Mesenchymal stem cell (in vitro differentiated cells and primary cell): Measurements from ENCODE around the gene MYH11.

ENCODE experiments used
- DNase-seq: peaks from one replicate; pipeline ENCODE4 v3.0.0-alpha.2; 2013
- H2AFZ ChIP-seq: one replicate; pipeline ENCODE4 v1.6.1; 2013; ENCODE audit warnings: low read depth, mild to moderate bottlenecking, control low read depth, inconsistent platforms, low read length, moderate library complexity
- H2AK5ac ChIP-seq: 2 replicates; pipeline ENCODE4 v1.6.1; 2013; ENCODE audit warnings: low read length, moderate library complexity, mild to moderate bottlenecking, inconsistent platforms; ENCODE audit not compliant: severe bottlenecking
- H2BK120ac ChIP-seq: one replicate; pipeline ENCODE4 v1.6.1; 2013; ENCODE audit warnings: low read depth, mild to moderate bottlenecking, inconsistent platforms, low read length, moderate library complexity
- H2BK12ac ChIP-seq, 2 experiments: one replicate each; pipeline ENCODE4 v1.6.1; 2013; ENCODE audit warnings: inconsistent platforms in 2 of 2, low read length in 2 of 2, mild to moderate bottlenecking in 2 of 2, moderate library complexity in 2 of 2, control low read depth in 1 of 2
- H2BK15ac ChIP-seq: one replicate; pipeline ENCODE4 v1.6.1; 2013; ENCODE audit warnings: mild to moderate bottlenecking, low read depth, inconsistent platforms; ENCODE audit not compliant: poor library complexity, severe bottlenecking
- H2BK5ac ChIP-seq: 2 replicates; pipeline ENCODE4 v1.6.1; 2013; ENCODE audit warnings: low read depth, mild to moderate bottlenecking, low read length, control low read depth, inconsistent platforms; ENCODE audit not compliant: poor library complexity, severe bottlenecking
- H3K14ac ChIP-seq, 2 experiments: one replicate each; pipeline ENCODE4 v1.6.1; 2013; ENCODE audit warnings: inconsistent platforms in 2 of 2, low read length in 2 of 2, control low read depth in 1 of 2, mild to moderate bottlenecking in 1 of 2, moderate library complexity in 1 of 2
- H3K18ac ChIP-seq, 2 experiments: one replicate each; pipeline ENCODE4 v1.6.1; 2013; ENCODE audit warnings: inconsistent platforms in 2 of 2, low read length in 2 of 2, control low read depth in 1 of 2, low read depth in 1 of 2, mild to moderate bottlenecking in 1 of 2
- H3K23ac ChIP-seq, 2 experiments: one replicate each; pipeline ENCODE4 v1.6.1; 2013; ENCODE audit warnings: inconsistent platforms in 2 of 2, low read length in 2 of 2, mild to moderate bottlenecking in 2 of 2, moderate library complexity in 2 of 2, control low read depth in 1 of 2
- H3K27ac ChIP-seq: 2 replicates; pipeline ENCODE4 v1.5.1; 2013; ENCODE audit warnings: mild to moderate bottlenecking, moderate library complexity, low read length, control low read depth, inconsistent platforms; ENCODE audit not compliant: poor library complexity, severe bottlenecking
- H3K27me3 ChIP-seq, 2 experiments: 2 replicates each; pipeline versions ENCODE4 v1.6.1 to v1.7.0; 2013; ENCODE audit warnings: low read length in 2 of 2, mild to moderate bottlenecking in 2 of 2, moderate library complexity in 2 of 2, control low read depth in 1 of 2, inconsistent platforms in 1 of 2; ENCODE audit not compliant: control insufficient read depth in 1 of 2, insufficient read depth in 1 of 2
- H3K36me3 ChIP-seq, 2 experiments: 2 replicates each; pipeline versions ENCODE4 v1.6.1 to v1.7.0; 2013; ENCODE audit warnings: low read length in 2 of 2, control low read depth in 1 of 2, inconsistent platforms in 1 of 2, low read depth in 1 of 2, mild to moderate bottlenecking in 1 of 2; ENCODE audit not compliant: insufficient read depth in 2 of 2, control insufficient read depth in 1 of 2
- H3K4ac ChIP-seq, 2 experiments: one replicate each; pipeline ENCODE4 v1.6.1; 2013; ENCODE audit warnings: inconsistent platforms in 2 of 2, low read length in 2 of 2, mild to moderate bottlenecking in 2 of 2, moderate library complexity in 2 of 2, control low read depth in 1 of 2, low read depth in 1 of 2
- H3K4me1 ChIP-seq: 2 replicates; pipeline ENCODE4 v1.6.1; 2013; ENCODE audit warnings: low read depth, low read length, control low read depth; ENCODE audit not compliant: control insufficient read depth, insufficient read depth
- H3K4me2 ChIP-seq: 2 replicates; pipeline ENCODE4 v1.6.1; 2013; ENCODE audit warnings: low read length, mild to moderate bottlenecking, inconsistent platforms; ENCODE audit not compliant: poor library complexity, severe bottlenecking
- H3K4me3 ChIP-seq, 2 experiments: 2 replicates each; pipeline versions ENCODE4 v1.5.1 to v1.7.0; 2013; ENCODE audit warnings: low read length in 2 of 2, mild to moderate bottlenecking in 2 of 2, control low read depth in 1 of 2, low read depth in 1 of 2; ENCODE audit not compliant: insufficient read depth in 1 of 2
- H3K79me1 ChIP-seq: replicated peaks from 2 replicates; pipeline ENCODE4 v1.6.1; 2013; ENCODE audit warnings: mild to moderate bottlenecking, control low read depth, low read length, inconsistent platforms; ENCODE audit not compliant: poor library complexity, severe bottlenecking
- H3K9ac ChIP-seq: 2 replicates; pipeline ENCODE4 v1.7.0; 2013; ENCODE audit warnings: mild to moderate bottlenecking, low read length, moderate library complexity
- H3K9me3 ChIP-seq: 2 replicates; pipeline ENCODE4 v1.7.0; 2013; ENCODE audit warnings: mild to moderate bottlenecking, low read length; ENCODE audit not compliant: control insufficient read depth
- H4K8ac ChIP-seq: one replicate; pipeline ENCODE4 v1.6.1; 2013; ENCODE audit warnings: inconsistent platforms, mild to moderate bottlenecking, low read length, moderate library complexity
- H4K91ac ChIP-seq: one replicate; pipeline ENCODE4 v1.6.1; 2013; ENCODE audit warnings: mild to moderate bottlenecking, low read length, inconsistent platforms
- WGBS: methylation state at CpG from one replicate; pipeline ENCODE4 v1.1.7; 2013; ENCODE audit warnings: mixed read lengths; 5-methylcytosine and 5-hydroxymethylcytosine counted together

The MYH11 gene

DNA sequence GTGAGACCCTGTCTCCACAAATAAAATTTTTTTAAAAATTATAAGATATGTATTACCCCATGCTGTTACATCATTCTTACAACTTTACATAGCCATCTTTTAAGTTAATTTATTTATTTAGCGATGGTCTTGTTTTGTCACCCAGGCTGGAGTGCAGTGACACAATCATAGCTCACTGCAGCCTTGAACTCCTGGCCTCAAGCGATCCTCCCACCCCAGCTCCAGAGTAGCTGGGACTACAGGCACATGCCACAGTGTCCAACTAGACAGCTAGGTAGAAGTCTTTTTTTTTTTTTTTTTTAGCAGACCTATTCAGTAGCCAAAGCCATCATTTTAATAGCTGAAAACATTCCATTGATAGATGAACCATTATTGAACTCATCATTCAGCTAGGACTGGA is 114.1 kb downstream of the MYH11 start:
- no peak overlapping the region for H2AFZ ChIP-seq
- WGBS: 100% methylated on average over 2 of the region's 2 CpGs

GRCh38 chr16:15741207-15741871 is 115.5 kb downstream of the MYH11 start:
- Histone ChIP-seq H3K4me1 (no peaks in the 10 kb centered on the region), H2AFZ (no peak overlapping the region), H3K27ac (no peak overlapping the region), H4K91ac (no peak overlapping the region), H2AK5ac (no peak overlapping the region), H2BK12ac (no peak overlapping the region), H3K79me1 (no peaks in the 10 kb centered on the region), H4K8ac (no peak overlapping the region), H2BK5ac (no peak overlapping the region), H2BK120ac (no peak overlapping the region), H3K27me3 (peaks cover 0 to 6% of the 10 kb centered on the region in 2 experiments), H3K4ac (no peak overlapping the region), H3K36me3 (no peaks in the 10 kb centered on the region), H3K4me2 (no peak overlapping the region), H3K4me3 (no peak overlapping the region), H3K18ac (no peak overlapping the region), H3K9me3 (peaks cover 7% of the 10 kb centered on the region), H3K9ac (no peak overlapping the region), H3K23ac (no peak overlapping the region), H2BK15ac (no peak overlapping the region), H3K14ac (no peak overlapping the region)
- 95% methylated on average over 13 of the region's 13 CpGs for WGBS
- no peak for DNase-seq

More for the DNA sequence above, 114.1 kb downstream of the MYH11 start:
- Histone ChIP-seq H2BK120ac (no peak overlapping the region), H3K79me1 (no peaks in the 10 kb centered on the region), H2AK5ac (no peak overlapping the region), H3K27ac (no peak overlapping the region), H3K36me3 (no peaks in the 10 kb centered on the region), H2BK12ac (no peak overlapping the region), H3K18ac (no peak overlapping the region), H3K27me3 (peaks cover 0 to 12% of the 10 kb centered on the region in 2 experiments), H3K9ac (no peak overlapping the region), H3K4me1 (no peaks in the 10 kb centered on the region), H3K4ac (no peak overlapping the region), H3K4me3 (no peak overlapping the region), H2BK5ac (no peak overlapping the region), H2BK15ac (no peak overlapping the region), H4K8ac (no peak overlapping the region), H4K91ac (no peak overlapping the region), H3K14ac (no peak overlapping the region), H3K4me2 (no peak overlapping the region), H3K23ac (no peak overlapping the region), H3K9me3 (peaks cover 7% of the 10 kb centered on the region)
- DNase-seq: no peak

GRCh38 chr16:15739950-15740349 is 116.9 kb downstream of the MYH11 start:
- Histone ChIP-seq H4K91ac (no peak overlapping the region), H3K9me3 (peaks cover 7% of the 10 kb centered on the region), H3K14ac (no peak overlapping the region), H2BK5ac (no peak overlapping the region), H3K4me1 (no peaks in the 10 kb centered on the region), H3K4me2 (no peak overlapping the region), H3K27me3 (peaks cover 0 to 2% of the 10 kb centered on the region in 2 experiments), H2BK120ac (no peak overlapping the region), H3K36me3 (no peaks in the 10 kb centered on the region), H2BK12ac (no peak overlapping the region), H3K9ac (no peak overlapping the region), H2AFZ (no peak overlapping the region), H3K79me1 (no peaks in the 10 kb centered on the region), H3K4me3 (no peak overlapping the region), H2AK5ac (no peak overlapping the region), H3K18ac (no peak overlapping the region), H4K8ac (no peak overlapping the region), H3K4ac (no peak overlapping the region), H3K23ac (no peak overlapping the region), H3K27ac (no peak overlapping the region), H2BK15ac (no peak overlapping the region)
- DNase-seq: no peak
- WGBS: 84% methylated on average over 6 of the region's 6 CpGs

GRCh38 chr16:15739464-15739863 is 117.4 kb downstream of the MYH11 start:
- Histone ChIP-seq H3K18ac (no peak overlapping the region), H3K27ac (no peak overlapping the region), H3K4me3 (no peak overlapping the region), H3K9ac (no peak overlapping the region), H2BK120ac (no peak overlapping the region), H2AFZ (no peak overlapping the region), H3K23ac (no peak overlapping the region), H3K14ac (no peak overlapping the region), H3K4ac (no peak overlapping the region), H3K79me1 (no peaks in the 10 kb centered on the region), H2BK15ac (no peak overlapping the region), H2BK5ac (no peak overlapping the region), H4K91ac (no peak overlapping the region), H3K4me1 (no peaks in the 10 kb centered on the region), H3K36me3 (no peaks in the 10 kb centered on the region), H2AK5ac (no peak overlapping the region), H3K27me3 (no peaks in the 10 kb centered on the region), H3K9me3 (peaks cover 7% of the 10 kb centered on the region), H4K8ac (no peak overlapping the region), H2BK12ac (no peak overlapping the region), H3K4me2 (no peak overlapping the region)
- DNase-seq: no peak
- WGBS: 87% methylated on average over 1 of the region's 2 CpGs
